A673 (cell line): ENCODE measurements around the gene LRCOL1.

ENCODE experiments used
- CTCF ChIP-seq: fragments of 300-800, 200-600 bp; sonication (generic); conservative IDR thresholded peaks from 2 replicates; pipeline ENCODE4 v1.5.1; 2017; ENCODE audit warnings: low read depth, mild to moderate bottlenecking, antibody characterized with exemption, low read length, moderate library complexity, mixed read lengths
- EZH2 ChIP-seq: fragments of 200-600 bp; sonication (generic); IDR thresholded peaks from 2 replicates; pipeline ENCODE4 v1.6.1; 2017; ENCODE audit warnings: borderline replicate concordance, low read depth, mild to moderate bottlenecking, mixed read lengths, antibody characterized with exemption, low read length; ENCODE audit not compliant: poor library complexity, severe bottlenecking

DNA sequence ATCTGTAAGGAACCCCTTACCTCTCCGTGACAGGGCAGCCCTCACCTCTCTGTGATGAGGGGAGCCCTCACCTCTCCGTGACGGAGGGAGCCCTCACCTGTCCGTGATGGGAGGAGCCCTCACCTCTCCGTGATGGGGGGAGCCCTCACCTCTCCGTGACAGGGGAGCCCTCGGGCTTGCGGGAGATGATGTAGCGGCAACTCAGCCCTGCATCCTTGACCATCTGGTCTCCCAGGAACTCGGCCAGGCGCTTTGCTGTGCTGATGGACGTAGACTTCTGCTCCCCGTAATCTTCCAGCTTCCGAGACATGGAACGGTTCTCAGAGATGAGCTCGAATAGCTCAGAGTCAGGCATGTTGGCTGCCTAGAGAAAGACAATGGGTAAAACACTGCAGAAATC is 48.8 kb upstream of the LRCOL1 start:
- TF ChIP-seq CTCF (no peak), EZH2 (no peak)
